AG04450 (cell line): Measurements from ENCODE around the gene SPX. TPM values are rescaled to one million over a fixed set of nuclear protein-coding genes. Genes with fewer than 3 reads are reported as not detected.

ENCODE experiments used
- CTCF ChIA-PET: fragments of 300-600, 350-600 bp; formaldehyde crosslinking; extraction: SDS; loops from one replicate; lab custom pipeline; 2022; ENCODE audit warnings: antibody characterized with exemption, inconsistent platforms; lab: Charles Lee
- POLR2A ChIA-PET: fragments of 350-600 bp; formaldehyde crosslinking; extraction: SDS; loops from one replicate; lab custom pipeline; 2021; ENCODE audit warnings: antibody characterized with exemption, inconsistent platforms; lab: Yijun Ruan, JAX
- DNase-seq: peaks from one replicate; pipeline ENCODE4 v3.0.0-alpha.2; 2011; ENCODE audit warnings: low read depth, low spot score
- H3K27ac ChIP-seq: one replicate; pipeline ENCODE4 v1.5.1; 2012; ENCODE audit warnings: low read depth, low read length, control low read depth
- H3K27me3 ChIP-seq: one replicate; pipeline ENCODE4 v1.6.0; 2012; ENCODE audit warnings: low read length; ENCODE audit not compliant: control insufficient read depth, insufficient read depth
- H3K4me3 ChIP-seq: 2 replicates; pipeline ENCODE4 v1.5.1; 2011; ENCODE audit warnings: mild to moderate bottlenecking, low read depth, low read length, control low read depth
- H3K9me3 ChIP-seq: 2 replicates; pipeline ENCODE4 v1.5.1; 2012; ENCODE audit warnings: low read length; ENCODE audit not compliant: control insufficient read depth, insufficient read depth
- polyA plus RNA-seq: library from polyadenylated mRNA; depleted of rRNA; stranded (reverse); fragments of >200 nt; gene quantifications from 2 replicates; pipeline ENCODE4 v1.2.3, GENCODE V29; 2011
- TF ChIP-seq, protein P1 (sequence below): IDR thresholded peaks from 2 replicates; pipeline ENCODE4 v1.5.1; 2011; ENCODE audit warnings: low read depth, low read length, control low read depth, inconsistent platforms

The SPX gene
- polyA plus RNA-seq, 1 experiment: 0.14 TPM

DNA sequence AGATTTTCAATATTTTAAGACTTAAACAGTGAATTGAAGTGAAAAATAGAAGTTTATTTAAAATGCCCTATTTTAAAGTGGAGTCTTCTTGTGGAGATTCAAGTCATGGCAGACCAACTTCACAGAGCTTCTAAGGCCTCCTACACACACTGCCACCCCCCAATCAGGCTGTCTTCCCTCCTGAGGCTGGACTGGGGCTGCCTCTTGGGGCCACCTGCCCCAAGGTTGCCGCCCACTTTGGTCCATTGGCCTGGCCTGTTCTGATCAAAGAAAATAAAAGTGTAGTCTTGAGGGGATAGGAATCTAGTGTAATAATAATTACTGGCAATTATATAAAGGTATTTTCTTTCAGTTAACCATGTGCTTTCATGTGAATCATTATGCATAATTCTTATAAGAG is 23.2 kb upstream of the SPX start:
- no peaks in the 10 kb centered on the region; the same call in 1 of the 2 replicates for H3K9me3 ChIP-seq
- CTCF ChIA-PET: interaction anchor here (2.0 kb wide), 1 partner anchor 10 kb away, joined by 4 read pairs; no protein-coding TSS in a partner anchor
- TF ChIP-seq, protein P1, sequence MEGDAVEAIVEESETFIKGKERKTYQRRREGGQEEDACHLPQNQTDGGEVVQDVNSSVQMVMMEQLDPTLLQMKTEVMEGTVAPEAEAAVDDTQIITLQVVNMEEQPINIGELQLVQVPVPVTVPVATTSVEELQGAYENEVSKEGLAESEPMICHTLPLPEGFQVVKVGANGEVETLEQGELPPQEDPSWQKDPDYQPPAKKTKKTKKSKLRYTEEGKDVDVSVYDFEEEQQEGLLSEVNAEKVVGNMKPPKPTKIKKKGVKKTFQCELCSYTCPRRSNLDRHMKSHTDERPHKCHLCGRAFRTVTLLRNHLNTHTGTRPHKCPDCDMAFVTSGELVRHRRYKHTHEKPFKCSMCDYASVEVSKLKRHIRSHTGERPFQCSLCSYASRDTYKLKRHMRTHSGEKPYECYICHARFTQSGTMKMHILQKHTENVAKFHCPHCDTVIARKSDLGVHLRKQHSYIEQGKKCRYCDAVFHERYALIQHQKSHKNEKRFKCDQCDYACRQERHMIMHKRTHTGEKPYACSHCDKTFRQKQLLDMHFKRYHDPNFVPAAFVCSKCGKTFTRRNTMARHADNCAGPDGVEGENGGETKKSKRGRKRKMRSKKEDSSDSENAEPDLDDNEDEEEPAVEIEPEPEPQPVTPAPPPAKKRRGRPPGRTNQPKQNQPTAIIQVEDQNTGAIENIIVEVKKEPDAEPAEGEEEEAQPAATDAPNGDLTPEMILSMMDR: no peak
- POLR2A ChIA-PET: interaction anchor here (2.1 to 2.4 kb wide), 2 partner anchors 9 to 65 kb away, joined by 8 to 15 read pairs; partner anchors contain the start of gene PYROXD1
- no peaks in the 10 kb centered on the region for H3K27me3 ChIP-seq
- no peak for DNase-seq
- peak overlapping the region; percentile 89 for H3K4me3 ChIP-seq
- H3K27ac ChIP-seq: no peak overlapping the region

DNA sequence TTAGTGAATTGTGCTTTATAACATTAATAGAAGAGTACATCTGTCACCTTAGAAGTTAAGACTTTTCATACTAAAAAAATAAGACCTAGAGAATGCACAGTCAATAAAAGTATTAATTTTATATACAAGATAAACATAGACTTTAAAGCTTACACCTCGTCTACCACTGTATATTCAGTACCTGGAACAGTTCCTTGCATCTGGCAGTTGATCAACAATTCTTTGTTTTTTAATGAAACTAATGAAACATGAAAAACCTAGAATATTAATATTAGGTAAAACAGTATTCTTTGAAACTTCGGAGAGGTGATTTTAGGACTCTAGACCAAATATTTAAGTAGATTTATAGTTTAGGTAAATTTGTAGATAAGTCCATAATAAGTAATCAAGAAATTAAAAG is 20.2 kb upstream of the SPX start:
- H3K4me3 ChIP-seq: no peak overlapping the region
- TF ChIP-seq, protein P1: no peak
- CTCF ChIA-PET: interaction anchor here (0.9 kb wide), 1 partner anchor 54 kb away, joined by 3 read pairs; no protein-coding TSS in a partner anchor
- POLR2A ChIA-PET: no interaction called here
- no peak for DNase-seq
- no peaks in the 10 kb centered on the region for H3K27me3 ChIP-seq
- no peaks in the 10 kb centered on the region; the same call in 1 of the 2 replicates for H3K9me3 ChIP-seq
- no peak overlapping the region for H3K27ac ChIP-seq

DNA sequence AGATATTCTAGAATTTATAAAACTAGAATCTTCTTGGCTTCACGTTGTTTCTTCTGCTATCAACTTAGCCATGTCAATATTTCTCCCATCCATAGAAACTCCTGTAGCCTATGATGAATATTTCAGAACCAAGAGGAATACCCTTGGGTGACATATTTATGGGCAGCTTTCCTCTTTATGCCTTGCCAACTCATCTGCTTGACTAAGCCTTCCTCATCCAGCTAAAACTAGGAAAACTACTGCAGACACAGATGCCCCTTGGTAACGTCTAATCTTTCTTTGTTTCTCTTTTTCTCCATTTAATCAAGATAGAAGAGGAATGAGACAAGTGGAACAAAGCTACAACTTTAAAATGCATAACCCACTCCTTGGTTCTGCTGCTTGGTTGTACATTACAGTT is 18.2 kb upstream of the SPX start:
- Histone ChIP-seq H3K27me3 (no peaks in the 10 kb centered on the region), H3K9me3 (no peaks in the 10 kb centered on the region), H3K4me3 (no peak overlapping the region), H3K27ac (no peak overlapping the region)
- ChIA-PET CTCF (interaction anchor here (0.6 to 1.2 kb wide), 3 partner anchors 172 to 190 kb away, joined by 3 to 5 read pairs (median 3); no protein-coding TSS in a partner anchor), POLR2A (interaction anchor here (0.7 kb wide), 1 partner anchor 145 kb away, joined by 3 read pairs; no protein-coding TSS in a partner anchor)
- TF ChIP-seq, protein P1: no peak
- no peak for DNase-seq

DNA sequence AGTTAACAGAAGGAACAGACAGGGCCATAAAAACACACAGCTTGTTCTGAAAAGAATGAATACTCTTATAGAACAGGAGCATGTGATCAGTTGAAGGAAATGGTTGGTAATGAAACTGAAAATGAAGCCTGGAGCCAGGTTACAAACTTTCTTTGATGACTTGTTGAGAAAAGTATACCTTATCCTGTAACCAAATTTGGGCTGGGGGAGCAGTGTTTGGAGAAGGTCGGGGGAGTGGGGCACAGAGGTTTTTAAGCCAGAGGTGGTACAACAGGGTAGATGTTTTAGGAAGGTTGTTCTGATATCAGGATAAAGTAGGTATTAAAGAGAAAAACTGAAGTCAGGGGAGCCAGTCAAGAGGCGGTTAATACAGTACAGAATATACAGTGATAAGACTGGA is 16.3 kb upstream of the SPX start:
- Histone ChIP-seq H3K27ac (no peak overlapping the region), H3K27me3 (no peaks in the 10 kb centered on the region), H3K9me3 (no peaks in the 10 kb centered on the region), H3K4me3 (no peak overlapping the region)
- CTCF ChIA-PET: no interaction called here
- DNase-seq: no peak
- TF ChIP-seq, protein P1: no peak
- POLR2A ChIA-PET: interaction anchor here (0.6 kb wide), 1 partner anchor 10 kb away, joined by 6 read pairs; no protein-coding TSS in a partner anchor

DNA sequence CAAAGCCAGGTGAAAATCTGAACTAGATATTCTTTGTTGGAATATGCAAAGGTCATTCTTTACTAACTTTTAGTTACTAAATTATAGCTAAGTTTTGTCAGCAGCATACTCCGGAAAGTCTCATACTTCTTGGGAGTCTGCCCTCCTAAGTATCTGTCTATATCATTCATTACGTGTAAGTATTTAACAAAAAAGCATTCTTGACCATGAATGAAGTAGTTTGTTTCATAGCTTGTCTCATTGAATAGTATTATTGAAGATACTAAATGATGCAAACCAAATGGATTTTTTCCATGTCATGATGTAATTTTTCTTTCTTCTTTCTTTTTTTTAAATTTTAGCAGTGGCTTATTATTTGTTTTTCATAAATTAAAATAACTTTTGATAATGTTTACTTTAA is 9.8 kb upstream of the SPX start:
- DNase-seq: no peak
- no peak overlapping the region for H3K4me3 ChIP-seq
- POLR2A ChIA-PET: no interaction called here
- TF ChIP-seq, protein P1: no peak
- H3K27me3 ChIP-seq: no peaks in the 10 kb centered on the region
- CTCF ChIA-PET: interaction anchor here (0.6 kb wide), 1 partner anchor 1478 kb away, joined by 3 read pairs; no protein-coding TSS in a partner anchor
- H3K27ac ChIP-seq: no peak overlapping the region
- no peaks in the 10 kb centered on the region for H3K9me3 ChIP-seq
